Fibroblast of lung (primary cell): Measurements from ENCODE around the gene ARPIN.

Experiments
- CTCF ChIP-seq, 2 donors: IDR thresholded peaks in 1 of 2; conservative IDR thresholded peaks in 1 of 2; 1 replicate in 1 of 2; 2 replicates in 1 of 2; pipeline ENCODE4 v1.5.1; 2011 to 2012; ENCODE audit warnings: low read length in 2 of 2, control low read depth in 1 of 2, inconsistent platforms in 1 of 2, low read depth in 1 of 2, mild to moderate bottlenecking in 1 of 2
- EZH2 ChIP-seq: IDR thresholded peaks from 2 replicates; pipeline ENCODE4 v1.5.1; 2012; ENCODE audit warnings: low read length, control low read depth, mild to moderate bottlenecking; ENCODE audit errors: missing control alignments

GRCh38 chr15:89870688-89871288 lies 42.0 kb downstream of the ARPIN start:
- no peak for TF ChIP-seq CTCF (conservative IDR thresholded peaks at IDR 0.05 in 1 of 2, IDR thresholded peaks at IDR 0.05 in 1 of 2; ENCODE audit: low read depth in 1 of 2, low read length in 2 of 2)
- no peak for TF ChIP-seq EZH2
